ENCODE data around the gene ABCG5.

The ABCG5 gene

GRCh38 chr2:43853141-43854081, 14.8 kb upstream of the ABCG5 start:
- TF ChIP-seq CTCF (IDR thresholded peaks at IDR 0.05; ENCODE audit: low read length, missing control alignments) = no peak
- H3K4me3 ChIP-seq (replicated peaks; ENCODE audit: low read depth, low read length) = no peak overlapping the region
- no peak for DNase-seq (ENCODE audit: low read depth)

GRCh38 chr2:43852196-43852730, 13.6 kb upstream of the ABCG5 start:
- TF ChIP-seq CTCF (IDR thresholded peaks at IDR 0.05; ENCODE audit: low read length, missing control alignments) = no peak
- no peak for DNase-seq (ENCODE audit: low read depth)
- H3K4me3 ChIP-seq (replicated peaks; ENCODE audit: low read depth, low read length) = no peak overlapping the region

DNA sequence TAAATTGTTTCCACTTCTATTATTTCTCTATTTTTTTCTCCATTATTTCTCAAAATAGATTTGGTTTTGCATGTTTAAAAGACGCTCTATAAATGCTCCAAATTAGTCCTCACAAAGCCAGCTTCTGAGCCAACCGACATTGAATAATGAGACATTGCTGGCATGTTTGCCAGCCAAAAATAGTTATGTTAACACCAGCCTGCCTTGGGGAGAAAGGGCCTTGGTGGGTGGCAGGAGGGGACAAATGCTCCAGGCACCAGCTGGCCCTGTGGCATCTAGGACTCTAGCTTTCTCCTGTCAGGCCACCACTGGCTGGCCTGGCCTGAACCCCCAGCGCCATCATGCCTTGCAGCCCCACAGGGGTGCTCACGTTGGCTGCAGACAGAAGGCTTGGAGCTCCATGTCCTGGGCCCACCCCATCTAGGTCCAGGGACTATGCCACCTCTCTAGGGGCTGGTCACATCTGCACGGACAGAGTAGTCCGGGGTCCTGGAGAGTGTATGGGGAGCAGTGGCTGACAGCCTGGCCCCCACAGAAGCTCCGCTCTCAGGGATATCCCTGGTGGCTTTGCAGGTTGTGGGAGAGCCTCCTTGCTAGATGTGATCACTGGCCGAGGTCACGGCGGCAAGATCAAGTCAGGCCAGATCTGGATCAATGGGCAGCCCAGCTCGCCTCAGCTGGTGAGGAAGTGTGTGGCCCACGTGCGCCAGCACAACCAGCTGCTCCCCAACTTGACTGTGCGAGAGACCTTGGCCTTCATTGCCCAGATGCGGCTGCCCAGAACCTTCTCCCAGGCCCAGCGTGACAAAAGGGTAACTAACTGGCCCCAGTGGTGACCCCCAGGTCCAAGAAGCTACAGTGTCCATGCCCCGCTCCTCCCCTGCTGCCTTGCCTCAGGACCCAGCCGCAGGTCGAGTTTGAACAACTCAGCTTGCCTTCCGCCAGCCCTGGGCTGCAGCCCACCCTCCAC, 12.7 kb upstream of the ABCG5 start:
- H3K4me3 ChIP-seq (replicated peaks; ENCODE audit: low read depth, low read length) = no peak overlapping the region
- TF ChIP-seq CTCF (IDR thresholded peaks at IDR 0.05; ENCODE audit: low read length, missing control alignments) = no peak
- no peak for DNase-seq (ENCODE audit: low read depth)

- no peak overlapping the region for H3K4me3 ChIP-seq (replicated peaks; ENCODE audit: low read depth, low read length)
- TF ChIP-seq CTCF (IDR thresholded peaks at IDR 0.05; ENCODE audit: low read length, missing control alignments) = no peak
- no peak for DNase-seq (ENCODE audit: low read depth)
Measured at GRCh38 chr2:43848214-43848613, 9.6 kb upstream of the ABCG5 start.

GRCh38 chr2:43846140-43846793, 7.6 kb upstream of the ABCG5 start:
- no peak for DNase-seq (ENCODE audit: low read depth)
- H3K4me3 ChIP-seq (replicated peaks; ENCODE audit: low read depth, low read length) = no peak overlapping the region
- TF ChIP-seq CTCF (IDR thresholded peaks at IDR 0.05; ENCODE audit: low read length, missing control alignments) = no peak

- TF ChIP-seq CTCF (IDR thresholded peaks at IDR 0.05; ENCODE audit: low read length, missing control alignments) = no peak
- no peak overlapping the region for H3K4me3 ChIP-seq (replicated peaks; ENCODE audit: low read depth, low read length)
- no peak for DNase-seq (ENCODE audit: low read depth)
Measured at GRCh38 chr2:43845181-43845580, 6.5 kb upstream of the ABCG5 start.
